Neuron (in vitro differentiated cells): ENCODE measurements around the gene UPB1.
A peak's percentile ranks its signal among the peaks of the same experiment; 100 is the strongest.
"Not testable (repeated sequence)": the region's sequence is repeated elsewhere in the genome, so short reads cannot be mapped to it uniquely, and the experiment has no call there.

Experiments
- H2AFZ ChIP-seq: one replicate; pipeline ENCODE4 v1.6.1; 2013; ENCODE audit warnings: low read depth, mild to moderate bottlenecking, inconsistent platforms, low read length, moderate library complexity
- H3K27me3 ChIP-seq: one replicate; pipeline ENCODE4 v1.6.1; 2013; ENCODE audit warnings: low read length; ENCODE audit not compliant: insufficient read depth
- H3K36me3 ChIP-seq: one replicate; pipeline ENCODE4 v1.6.1; 2013; ENCODE audit warnings: low read length; ENCODE audit not compliant: insufficient read depth
- H3K4me1 ChIP-seq: one replicate; pipeline ENCODE4 v1.6.1; 2013; ENCODE audit warnings: low read length; ENCODE audit not compliant: insufficient read depth
- H3K4me3 ChIP-seq: 2 replicates; pipeline ENCODE4 v1.5.1; 2013; ENCODE audit warnings: mild to moderate bottlenecking, low read length, moderate library complexity
- H3K9me3 ChIP-seq: one replicate; pipeline ENCODE4 v1.6.1; 2013; ENCODE audit warnings: low read length

Gene UPB1

DNA sequence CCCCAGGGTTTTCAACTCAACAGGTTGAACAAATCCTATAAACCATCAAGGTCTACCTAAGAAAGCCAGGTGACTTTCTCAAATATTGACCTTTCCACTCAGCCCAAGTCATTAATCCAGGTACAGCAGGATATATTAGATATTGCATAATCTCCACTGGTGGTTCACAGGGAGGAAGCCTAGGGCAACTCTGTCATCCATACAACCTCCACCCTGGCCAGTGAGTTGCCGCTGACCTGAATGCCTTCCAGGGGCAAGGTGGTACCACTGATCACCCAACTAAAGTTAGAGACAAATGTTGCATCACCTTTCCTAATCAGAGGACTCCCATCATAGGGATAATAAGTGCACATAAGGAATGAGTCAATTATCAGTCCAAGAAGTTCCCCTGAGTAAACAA is 36.9 kb downstream of the UPB1 start:
- Histone ChIP-seq H2AFZ (no peak overlapping the region), H3K27me3 (peaks cover 2% of the 10 kb centered on the region), H3K36me3 (no peaks in the 10 kb centered on the region), H3K9me3 (no peaks in the 10 kb centered on the region), H3K4me3 (no peak overlapping the region), H3K4me1 (no peaks in the 10 kb centered on the region)

DNA sequence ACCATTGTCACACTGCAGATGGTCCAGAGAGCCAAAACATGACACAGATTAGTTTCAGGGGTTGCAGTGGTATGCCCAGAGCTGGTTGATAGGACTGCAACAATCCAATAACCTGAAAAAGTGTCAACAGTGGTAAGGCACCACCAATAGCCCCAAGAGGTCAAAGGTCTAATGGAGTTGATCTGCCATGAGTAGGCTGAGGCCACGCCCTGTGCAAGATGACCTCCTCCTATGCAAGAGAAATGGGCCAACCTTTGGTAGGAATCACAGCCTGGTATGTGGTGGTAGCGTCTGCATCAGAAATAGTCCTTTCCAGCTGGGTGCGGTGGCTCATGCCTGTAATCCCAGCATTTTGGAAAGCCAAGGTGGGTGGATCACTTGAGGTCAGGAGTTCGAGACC is 40.2 kb downstream of the UPB1 start:
- H3K4me3 ChIP-seq: no peak overlapping the region
- no peaks in the 10 kb centered on the region for H3K27me3 ChIP-seq
- no peaks in the 10 kb centered on the region for H3K9me3 ChIP-seq
- no peaks in the 10 kb centered on the region for H3K4me1 ChIP-seq
- H2AFZ ChIP-seq: no peak overlapping the region
- H3K36me3 ChIP-seq: peaks cover 7% of the 10 kb centered on the region

DNA sequence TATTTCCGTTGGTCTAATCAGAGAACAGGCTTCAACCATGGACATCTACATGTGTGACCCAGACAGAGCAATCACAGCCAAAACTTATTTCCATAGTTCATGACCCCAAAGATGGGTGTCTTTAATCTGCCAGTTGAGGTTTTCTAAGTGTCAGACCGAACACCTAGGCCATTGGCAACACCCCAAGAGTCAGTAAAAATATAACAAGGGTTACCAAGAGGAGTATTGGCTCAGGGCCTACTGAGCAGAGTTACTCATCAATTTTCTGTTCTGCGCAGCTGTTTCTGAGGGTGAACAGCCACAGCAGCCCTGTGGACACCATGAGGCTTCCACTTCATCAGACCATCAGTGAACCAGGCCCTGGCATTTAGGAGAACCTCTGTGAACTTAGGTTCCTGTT is 41.0 kb downstream of the UPB1 start:
- H3K27me3 ChIP-seq: no peaks in the 10 kb centered on the region
- H2AFZ ChIP-seq: no peak overlapping the region
- H3K4me3 ChIP-seq: no peak overlapping the region
- H3K4me1 ChIP-seq: no peaks in the 10 kb centered on the region
- no peaks in the 10 kb centered on the region for H3K9me3 ChIP-seq
- peaks cover 14% of the 10 kb centered on the region for H3K36me3 ChIP-seq

DNA sequence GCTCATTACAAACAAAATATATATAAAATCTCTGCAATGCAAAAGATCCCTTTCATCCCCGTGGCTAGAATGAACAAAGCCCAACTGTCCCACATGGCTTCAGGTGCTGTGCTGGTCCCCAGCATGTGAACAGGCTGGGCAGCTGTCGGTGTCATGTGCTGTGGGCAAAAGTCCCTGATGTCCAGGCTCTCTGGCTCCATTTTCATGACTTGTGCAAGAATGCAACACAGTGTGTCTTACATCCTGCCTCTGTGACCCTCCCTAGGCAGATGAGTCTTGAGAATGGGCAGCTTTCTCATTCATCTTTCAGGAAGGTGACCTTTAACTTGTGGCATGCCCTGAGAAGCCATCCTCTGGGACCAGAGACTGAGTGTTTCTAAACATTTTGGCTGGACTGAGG is 45.3 kb downstream of the UPB1 start:
- Histone ChIP-seq H3K4me3 (no peak overlapping the region), H3K27me3 (no peaks in the 10 kb centered on the region), H3K9me3 (no peaks in the 10 kb centered on the region), H3K36me3 (peaks cover 52% of the 10 kb centered on the region), H3K4me1 (no peaks in the 10 kb centered on the region), H2AFZ (no peak overlapping the region)

DNA sequence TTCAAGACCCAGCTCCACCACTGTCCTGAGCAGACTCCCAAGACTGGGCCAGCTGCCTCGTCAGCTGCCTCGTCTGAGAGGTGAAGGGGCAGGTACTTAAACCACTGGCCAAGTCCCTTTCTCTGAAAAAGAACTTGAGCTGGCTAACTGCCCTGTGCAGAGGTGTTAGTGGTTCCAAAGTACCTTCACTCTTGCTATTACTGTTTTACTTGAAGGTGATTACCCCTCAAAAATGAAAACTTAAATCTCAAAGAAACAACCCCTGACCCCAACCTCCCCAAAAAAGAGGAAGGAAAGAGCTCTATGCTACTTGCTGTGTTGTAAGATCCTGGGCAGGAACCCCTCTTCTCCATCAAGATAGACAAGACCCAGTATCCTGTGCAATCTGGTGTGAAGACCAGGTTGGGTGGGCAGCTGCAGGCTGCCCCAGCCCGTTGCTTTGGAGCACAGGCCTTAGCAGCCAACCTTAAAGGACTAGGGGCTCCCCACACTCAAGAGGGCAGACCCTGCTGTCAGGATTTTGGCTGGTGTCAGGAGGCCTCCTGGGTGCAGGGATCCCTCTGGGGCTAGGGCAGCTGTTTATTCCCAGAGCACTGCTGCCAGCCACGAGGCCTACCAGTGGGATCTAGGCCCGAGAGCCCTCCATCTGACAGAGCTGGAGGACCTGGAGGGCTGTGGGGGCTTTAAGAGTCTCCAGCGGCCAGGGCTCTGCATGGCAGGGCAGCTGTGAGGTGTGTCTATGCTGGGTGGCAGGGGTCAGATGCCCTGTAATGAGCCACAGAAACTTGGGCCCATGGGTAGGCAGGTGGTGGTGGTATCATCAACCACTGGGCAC is 46.8 kb downstream of the UPB1 start:
- H3K9me3 ChIP-seq: no peaks in the 10 kb centered on the region

DNA sequence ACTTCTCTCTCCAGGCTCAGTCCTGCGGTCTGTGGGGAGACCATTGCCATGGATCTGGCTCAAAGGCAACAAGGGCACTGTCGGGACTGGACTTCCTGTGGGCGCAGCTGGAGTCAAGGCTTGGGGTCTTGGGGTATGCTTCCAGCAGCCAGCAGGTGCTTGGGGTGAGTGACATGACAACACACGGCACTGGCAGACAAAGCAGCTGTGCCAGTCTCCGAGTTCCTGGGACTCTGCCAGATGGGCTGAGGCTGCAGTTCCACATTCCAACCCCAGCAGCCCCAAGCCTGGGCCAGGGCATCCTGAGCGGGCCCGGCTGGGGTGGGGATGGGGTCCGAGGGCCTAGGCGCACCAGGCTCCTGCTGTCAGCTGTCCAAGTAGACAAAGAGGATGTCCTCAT is 47.5 kb downstream of the UPB1 start:
- H2AFZ ChIP-seq: no peak overlapping the region
- peaks cover 66% of the 10 kb centered on the region for H3K36me3 ChIP-seq
- no peaks in the 10 kb centered on the region for H3K9me3 ChIP-seq
- H3K4me1 ChIP-seq: no peaks in the 10 kb centered on the region
- no peaks in the 10 kb centered on the region for H3K27me3 ChIP-seq
- H3K4me3 ChIP-seq: no peak overlapping the region

More for the DNA sequence above, 46.8 kb downstream of the UPB1 start:
- peaks cover 59% of the 10 kb centered on the region for H3K36me3 ChIP-seq
- H3K4me1 ChIP-seq: no peaks in the 10 kb centered on the region
- no peak overlapping the region for H3K4me3 ChIP-seq
- no peak overlapping the region for H2AFZ ChIP-seq
- no peaks in the 10 kb centered on the region for H3K27me3 ChIP-seq

DNA sequence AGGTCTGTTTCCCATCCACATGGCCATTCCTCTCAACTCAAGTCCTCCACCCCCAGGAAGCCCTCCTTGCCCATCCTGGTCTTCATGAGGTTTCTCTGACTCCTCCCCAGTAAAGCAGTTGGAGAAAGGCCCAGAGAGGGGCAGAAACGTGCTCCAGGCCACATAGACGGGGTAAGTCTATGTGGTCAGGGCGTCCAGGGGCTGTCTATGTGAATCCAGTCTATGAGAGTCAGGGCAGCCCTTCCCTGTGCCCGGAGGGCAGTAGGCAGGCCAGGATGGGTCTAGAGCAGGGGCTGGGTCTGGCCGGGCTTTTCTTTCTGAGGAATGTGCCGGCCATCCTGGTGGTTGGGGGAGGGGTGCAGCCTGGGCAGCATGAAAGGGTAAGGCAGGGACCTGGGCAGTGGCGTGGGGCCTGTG is 48.1 kb downstream of the UPB1 start:
- Histone ChIP-seq H3K4me3 (no peak overlapping the region), H2AFZ (no peak overlapping the region), H3K4me1 (no peaks in the 10 kb centered on the region), H3K27me3 (no peaks in the 10 kb centered on the region), H3K9me3 (no peaks in the 10 kb centered on the region), H3K36me3 (peaks cover 71% of the 10 kb centered on the region)

DNA sequence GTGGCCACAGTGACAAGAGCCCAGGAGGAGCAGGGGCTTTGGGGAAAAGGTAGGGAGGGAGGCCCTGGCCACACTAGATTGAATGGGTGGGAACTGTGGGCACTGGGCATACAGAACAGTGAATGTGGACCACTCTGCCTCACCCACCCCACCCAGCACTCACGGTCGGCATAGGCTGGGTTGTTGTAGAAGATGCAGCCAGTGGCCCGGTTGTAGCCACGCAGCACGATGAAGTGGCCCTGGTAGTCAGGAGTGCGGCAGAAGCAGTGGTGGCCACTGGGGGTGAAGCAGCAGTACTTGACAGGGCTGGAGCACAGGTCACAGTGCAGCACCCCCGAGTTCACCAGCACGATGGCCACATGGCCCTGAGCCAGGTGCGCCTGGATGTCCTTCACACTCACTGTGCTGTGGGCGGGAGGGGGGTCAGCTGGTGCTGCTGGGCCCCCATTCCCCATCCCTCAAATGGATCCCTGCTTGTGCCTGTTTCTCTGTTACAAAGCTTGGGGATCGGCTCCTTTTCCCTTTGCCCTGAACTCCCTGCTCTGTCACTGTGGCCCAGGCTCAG is 48.6 kb downstream of the UPB1 start:
- no peaks in the 10 kb centered on the region for H3K4me1 ChIP-seq
- no peaks in the 10 kb centered on the region for H3K27me3 ChIP-seq
- H3K4me3 ChIP-seq: no peak overlapping the region
- H2AFZ ChIP-seq: no peak overlapping the region
- no peaks in the 10 kb centered on the region for H3K9me3 ChIP-seq
- H3K36me3 ChIP-seq: peaks cover 76% of the 10 kb centered on the region

DNA sequence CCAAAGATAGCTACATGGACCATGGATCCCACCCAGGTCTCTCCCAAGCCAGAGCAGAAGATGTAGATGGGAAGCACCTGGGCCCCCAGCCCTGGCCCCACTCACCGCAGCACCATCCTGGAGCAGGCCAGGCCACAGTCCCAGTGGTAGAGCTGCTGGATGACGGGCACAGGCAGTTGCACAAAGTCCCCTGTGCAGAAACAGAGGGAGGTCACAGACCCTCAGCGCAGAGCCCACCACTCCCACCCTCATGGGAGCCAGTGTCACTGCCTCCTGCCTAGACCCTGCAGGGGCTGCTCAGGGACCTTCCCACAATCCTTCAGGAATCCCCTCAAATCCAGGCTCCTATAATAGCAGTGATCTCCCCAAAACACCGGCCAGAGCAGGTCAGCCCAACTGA is 53.7 kb downstream of the UPB1 start:
- H2AFZ ChIP-seq: no peak overlapping the region
- no peaks in the 10 kb centered on the region for H3K27me3 ChIP-seq
- H3K9me3 ChIP-seq: no peaks in the 10 kb centered on the region
- peaks cover 45% of the 10 kb centered on the region for H3K36me3 ChIP-seq
- H3K4me1 ChIP-seq: peaks cover 10% of the 10 kb centered on the region
- no peak overlapping the region for H3K4me3 ChIP-seq

DNA sequence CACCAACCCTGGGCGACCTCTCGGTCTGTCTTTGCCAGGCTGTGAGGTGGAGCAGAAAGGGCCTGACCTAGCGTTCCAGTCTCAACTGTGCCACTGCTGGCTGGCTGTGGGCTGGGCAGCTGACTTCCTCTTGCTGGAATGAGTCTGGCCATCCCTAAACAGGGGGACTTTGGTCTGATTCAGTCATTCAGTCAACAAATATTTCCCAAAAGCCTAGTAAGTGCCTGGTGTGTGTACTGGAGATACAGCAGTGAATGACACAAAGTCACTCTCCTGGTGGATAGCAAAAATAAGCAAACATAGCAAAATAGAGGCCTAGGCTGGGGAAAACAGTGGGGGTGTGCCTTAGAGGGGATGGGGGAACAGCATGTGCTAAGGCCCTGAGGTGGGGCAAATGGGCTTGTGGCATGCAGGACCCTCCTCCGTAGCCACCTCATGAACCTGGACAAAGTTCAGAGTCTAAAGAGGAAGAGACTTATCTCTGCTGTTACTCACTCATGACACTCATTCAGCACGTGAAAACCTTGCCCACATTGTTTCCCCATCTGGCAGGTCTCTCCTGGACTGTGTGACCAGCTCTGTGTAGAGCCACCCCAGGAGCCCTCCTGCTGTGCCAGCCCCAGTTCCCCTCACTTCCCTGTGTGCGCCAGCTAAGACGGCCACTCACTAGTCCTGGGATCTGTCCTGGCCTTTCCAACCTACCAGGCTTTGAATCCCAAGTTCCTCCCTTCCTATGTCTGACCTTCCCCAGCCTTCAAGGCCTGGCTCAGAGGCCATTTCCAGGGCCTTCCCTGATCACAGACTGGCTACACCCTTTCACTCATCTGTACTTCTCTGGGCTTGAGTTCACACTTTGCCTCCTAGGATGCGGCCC is 55.1 kb downstream of the UPB1 start:
- Histone ChIP-seq H3K4me1 (peaks cover 13% of the 10 kb centered on the region), H3K4me3 (no peak overlapping the region), H3K36me3 (peaks cover 31% of the 10 kb centered on the region), H3K9me3 (no peaks in the 10 kb centered on the region), H3K27me3 (no peaks in the 10 kb centered on the region), H2AFZ (no peak overlapping the region)

DNA sequence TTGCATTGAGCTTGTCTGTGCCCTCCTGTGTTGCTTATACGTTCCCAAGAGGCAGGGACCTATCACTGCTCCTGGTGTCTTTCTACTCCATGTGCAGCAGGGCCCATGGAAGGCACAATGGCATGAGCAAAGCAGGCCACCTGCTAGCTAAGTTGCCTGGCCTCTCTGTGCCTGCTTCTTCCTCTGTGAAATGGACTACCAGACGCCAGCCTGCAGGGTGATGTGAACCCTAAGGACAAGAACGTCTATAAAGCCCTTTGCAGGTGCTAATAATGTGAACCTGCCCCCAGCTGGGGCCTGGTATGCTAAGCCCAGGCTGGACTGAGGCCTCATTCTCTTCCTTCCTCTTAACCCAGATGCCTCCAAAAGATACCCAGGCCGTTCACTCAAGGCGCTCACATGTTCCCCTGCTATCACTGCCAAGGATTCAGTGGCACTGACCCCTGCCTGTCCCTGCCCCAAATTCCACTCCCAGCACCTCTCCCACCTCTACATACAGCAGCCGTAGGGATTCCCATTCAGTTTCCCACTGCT is 55.8 kb downstream of the UPB1 start:
- Histone ChIP-seq H3K4me1 (peaks cover 13% of the 10 kb centered on the region), H2AFZ (no peak overlapping the region), H3K27me3 (no peaks in the 10 kb centered on the region), H3K9me3 (no peaks in the 10 kb centered on the region), H3K36me3 (peaks cover 30% of the 10 kb centered on the region), H3K4me3 (no peak overlapping the region)

DNA sequence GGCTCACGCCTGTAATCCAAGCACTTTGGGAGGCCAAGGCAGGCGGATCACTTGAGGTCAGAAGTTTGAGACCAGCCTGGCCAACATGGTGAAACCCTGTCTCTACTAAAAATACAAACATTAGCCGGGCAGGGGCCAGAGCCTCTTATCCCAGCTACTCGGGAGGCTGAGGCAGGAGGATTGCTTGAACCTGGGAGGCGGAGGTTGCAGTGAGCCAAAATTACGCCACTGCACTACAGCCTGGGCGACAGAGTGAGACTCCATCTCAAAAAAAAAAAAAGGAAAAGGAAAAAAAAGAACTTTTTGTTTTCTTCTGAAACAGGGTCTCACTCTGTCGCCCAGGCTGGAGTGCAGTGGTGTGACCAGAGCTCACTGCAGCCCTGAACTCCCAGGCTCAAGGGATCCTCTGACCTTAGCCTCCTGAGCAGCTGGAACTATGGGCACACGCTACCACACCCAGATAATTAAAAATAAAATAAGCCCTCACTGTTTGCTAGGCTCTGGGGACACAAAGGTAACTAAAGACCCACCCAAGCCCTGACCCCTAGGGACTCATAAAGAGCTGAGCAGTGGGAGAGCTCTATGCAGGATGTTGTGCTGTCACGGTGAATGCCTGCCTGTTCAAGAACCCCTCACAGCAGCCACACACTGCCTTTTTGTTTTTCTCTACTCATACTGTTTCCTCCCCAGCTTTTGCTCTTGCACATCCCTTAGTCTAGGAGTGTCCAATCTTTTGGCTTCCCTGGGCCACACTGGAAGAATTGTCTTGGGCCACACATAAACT is 57.6 kb downstream of the UPB1 start:
- Histone ChIP-seq H3K36me3 (peaks cover 21% of the 10 kb centered on the region), H3K4me1 (peaks cover 25% of the 10 kb centered on the region), H3K4me3 (peak overlapping the region; percentile 10)
- H3K9me3 ChIP-seq, H3K27me3 ChIP-seq, H2AFZ ChIP-seq: not testable (repeated sequence)
